HEK293 (cell line): ENCODE results near the gene ITSN1.

Source experiments
- CTCF ChIA-PET: fragments of 350-600 bp; formaldehyde crosslinking; extraction: SDS; loops from one replicate; lab custom pipeline; 2021; ENCODE audit warnings: antibody characterized with exemption; lab: Yijun Ruan, JAX
- POLR2A ChIA-PET: fragments of 300-600 bp; formaldehyde crosslinking; extraction: SDS; loops from one replicate; lab custom pipeline; 2020; ENCODE audit warnings: antibody characterized with exemption, inconsistent platforms; lab: Yijun Ruan, JAX
- H3K27ac ChIP-seq: fragments of 200-500 bp; sonication (Bioruptor generic); 2 replicates; pipeline ENCODE4 v1.5.1; 2014; ENCODE audit warnings: low read depth, low read length, control low read depth, inconsistent platforms; ENCODE audit errors: extremely low read depth
- H3K36me3 ChIP-seq, 2 experiments: fragments of 200-500 bp in 1 of 2; sonication (Bioruptor generic) in 1 of 2; 1 replicate in 1 of 2; 2 replicates in 1 of 2; pipeline ENCODE4 v1.5.1; 2014 to 2017; ENCODE audit warnings: inconsistent platforms in 2 of 2, low read length in 2 of 2; ENCODE audit not compliant: control insufficient read depth in 2 of 2, insufficient read depth in 1 of 2
- H3K4me1 ChIP-seq: fragments of 200-500 bp; sonication (Bioruptor generic); 2 replicates; pipeline ENCODE4 v1.5.1; 2014; ENCODE audit warnings: mild to moderate bottlenecking, low read length, inconsistent platforms; ENCODE audit not compliant: control insufficient read depth, insufficient read depth
- H3K4me3 ChIP-seq: 2 replicates; pipeline ENCODE4 v1.5.1; 2011; ENCODE audit warnings: low read depth, mild to moderate bottlenecking, control low read depth, low read length, moderate library complexity
- H3K9me3 ChIP-seq: fragments of 200-500 bp; sonication (Bioruptor generic); 2 replicates; pipeline ENCODE4 v1.5.1; 2014; ENCODE audit warnings: low read depth, low read length, inconsistent platforms; ENCODE audit not compliant: control insufficient read depth, insufficient read depth
- EGR2 ChIP-seq: fragments of 450-650 bp; formaldehyde crosslinking; IDR thresholded peaks from 2 replicates; pipeline ENCODE4 v1.5.1; 2016; ENCODE audit warnings: low read depth, missing biosample characterization, missing genetic modification characterization
- ELK4 ChIP-seq: IDR thresholded peaks from 2 replicates; pipeline ENCODE4 v1.6.1; 2011; ENCODE audit warnings: mild to moderate bottlenecking, low read depth, low read length, borderline replicate concordance
- GLI4 ChIP-seq: fragments of 450-650 bp; formaldehyde crosslinking; IDR thresholded peaks from 2 replicates; pipeline ENCODE4 v1.5.1; 2016; ENCODE audit warnings: missing biosample characterization, missing genetic modification characterization
- HOXA7 ChIP-seq: sonication (generic); formaldehyde crosslinking; IDR thresholded peaks from 2 replicates; pipeline ENCODE4 v1.8.1; 2022; ENCODE audit warnings: missing genetic modification reagents, borderline replicate concordance
- KLF1 ChIP-seq: fragments of 450-650 bp; formaldehyde crosslinking; IDR thresholded peaks from 2 replicates; pipeline ENCODE4 v1.5.1; 2016; ENCODE audit warnings: missing biosample characterization, missing genetic modification characterization
- KLF9 ChIP-seq: fragments of 450-650 bp; formaldehyde crosslinking; IDR thresholded peaks from 2 replicates; pipeline ENCODE4 v1.5.1; 2016; ENCODE audit warnings: missing biosample characterization, missing genetic modification characterization, low read depth
- PRDM10 ChIP-seq: fragments of 450-650 bp; formaldehyde crosslinking; IDR thresholded peaks from 2 replicates; pipeline ENCODE4 v1.5.1; 2016; ENCODE audit warnings: missing biosample characterization, missing genetic modification characterization
- SCRT2 ChIP-seq: fragments of 450-650 bp; formaldehyde crosslinking; IDR thresholded peaks from 2 replicates; pipeline ENCODE4 v1.5.1; 2016; ENCODE audit warnings: missing biosample characterization, missing genetic modification characterization
- TCF7L2 ChIP-seq: IDR thresholded peaks from 2 replicates; pipeline ENCODE4 v1.6.1; 2011; ENCODE audit warnings: low read depth, mild to moderate bottlenecking, inconsistent platforms, low read length, moderate library complexity, borderline replicate concordance
- ZBTB48 ChIP-seq: fragments of 450-650 bp; formaldehyde crosslinking; IDR thresholded peaks from 2 replicates; pipeline ENCODE4 v1.5.1; 2016; ENCODE audit warnings: missing biosample characterization, missing genetic modification characterization
- ZFHX2 ChIP-seq: fragments of 450-650 bp; formaldehyde crosslinking; conservative IDR thresholded peaks from 2 replicates; pipeline ENCODE4 v1.5.1; 2016; ENCODE audit warnings: missing biosample characterization, missing genetic modification characterization
- ZFP3 ChIP-seq: fragments of 450-650 bp; formaldehyde crosslinking; IDR thresholded peaks from 2 replicates; pipeline ENCODE4 v1.5.1; 2016; ENCODE audit warnings: low read depth, missing biosample characterization, missing genetic modification characterization
- ZNF140 ChIP-seq: fragments of 450-650 bp; formaldehyde crosslinking; IDR thresholded peaks from 2 replicates; pipeline ENCODE4 v1.5.1; 2016; ENCODE audit warnings: missing biosample characterization, missing genetic modification characterization
- ZNF146 ChIP-seq: fragments of 450-650 bp; formaldehyde crosslinking; IDR thresholded peaks from 2 replicates; pipeline ENCODE4 v1.5.1; 2016; ENCODE audit warnings: missing biosample characterization, missing genetic modification characterization
- ZNF155 ChIP-seq: fragments of 450-650 bp; formaldehyde crosslinking; IDR thresholded peaks from 2 replicates; pipeline ENCODE4 v1.5.1; 2016; ENCODE audit warnings: missing biosample characterization, missing genetic modification characterization
- ZNF157 ChIP-seq: fragments of 450-650 bp; formaldehyde crosslinking; IDR thresholded peaks from 2 replicates; pipeline ENCODE4 v1.5.1; 2016; ENCODE audit warnings: missing biosample characterization, missing genetic modification characterization
- ZNF16 ChIP-seq: fragments of 450-650 bp; formaldehyde crosslinking; IDR thresholded peaks from 2 replicates; pipeline ENCODE4 v1.5.1; 2016; ENCODE audit warnings: low read depth, missing biosample characterization, missing genetic modification characterization
- ZNF202 ChIP-seq: fragments of 450-650 bp; formaldehyde crosslinking; IDR thresholded peaks from 2 replicates; pipeline ENCODE4 v1.5.1; 2016; ENCODE audit warnings: missing biosample characterization, missing genetic modification characterization, borderline replicate concordance
- ZNF23 ChIP-seq: fragments of 450-650 bp; formaldehyde crosslinking; IDR thresholded peaks from 2 replicates; pipeline ENCODE4 v1.5.1; 2016; ENCODE audit warnings: missing biosample characterization, missing genetic modification characterization, borderline replicate concordance
- ZNF548 ChIP-seq: fragments of 450-650 bp; formaldehyde crosslinking; IDR thresholded peaks from 2 replicates; pipeline ENCODE4 v1.5.1; 2016; ENCODE audit warnings: missing biosample characterization, missing genetic modification characterization
- ZNF558 ChIP-seq: fragments of 450-650 bp; formaldehyde crosslinking; IDR thresholded peaks from 2 replicates; pipeline ENCODE4 v1.5.1; 2016; ENCODE audit warnings: missing biosample characterization, missing genetic modification characterization
- ZNF571 ChIP-seq: fragments of 450-650 bp; formaldehyde crosslinking; IDR thresholded peaks from 2 replicates; pipeline ENCODE4 v1.5.0; 2017; ENCODE audit warnings: missing biosample characterization, missing genetic modification characterization
- ZNF600 ChIP-seq: fragments of 450-650 bp; formaldehyde crosslinking; IDR thresholded peaks from 2 replicates; pipeline ENCODE4 v1.5.1; 2016; ENCODE audit warnings: missing biosample characterization, missing genetic modification characterization
- ZNF623 ChIP-seq: fragments of 450-650 bp; formaldehyde crosslinking; IDR thresholded peaks from 2 replicates; pipeline ENCODE4 v1.5.1; 2016; ENCODE audit warnings: missing biosample characterization, missing genetic modification characterization
- ZNF785 ChIP-seq: fragments of 450-650 bp; formaldehyde crosslinking; IDR thresholded peaks from 2 replicates; pipeline ENCODE4 v1.5.1; 2016; ENCODE audit warnings: missing biosample characterization, missing genetic modification characterization
- ZNF791 ChIP-seq: fragments of 450-650 bp; formaldehyde crosslinking; IDR thresholded peaks from 2 replicates; pipeline ENCODE4 v1.5.1; 2016; ENCODE audit warnings: missing biosample characterization, missing genetic modification characterization
- TF ChIP-seq, protein P1 (sequence below): fragments of 450-650 bp; formaldehyde crosslinking; IDR thresholded peaks from 2 replicates; pipeline ENCODE4 v1.5.1; 2016; ENCODE audit warnings: missing biosample characterization, missing genetic modification characterization

ITSN1 gene

GRCh38 chr21:33839167-33839716 lies 196.9 kb downstream of the ITSN1 start:
- no peaks in the 10 kb centered on the region for H3K9me3 ChIP-seq
- no peak overlapping the region for H3K27ac ChIP-seq
- POLR2A ChIA-PET: no interaction called here
- H3K36me3 ChIP-seq: peaks cover 0 to 18% of the 10 kb centered on the region in 2 experiments; a peak in 2 of 3 replicates
- H3K4me3 ChIP-seq: no peak overlapping the region
- no peaks in the 10 kb centered on the region for H3K4me1 ChIP-seq
- CTCF ChIA-PET: interaction anchor here (0.6 kb wide), 1 partner anchor 156 kb away, joined by 4 read pairs; no protein-coding TSS in a partner anchor
- peak; percentile 45; the same call in 1 of the 2 replicates for TF ChIP-seq EGR2
- peak; percentile 95 for TF ChIP-seq PRDM10 (tag by site-specific recombination)
- no peak for TF ChIP-seq TCF7L2
- no peak for TF ChIP-seq ZNF202 (tag by site-specific recombination)
- no peak for TF ChIP-seq ZFP3
- no peak for TF ChIP-seq ZNF785 (tag by site-specific recombination)
- no peak for TF ChIP-seq GLI4
- TF ChIP-seq ZNF600: peak; percentile 48; the same call in 1 of the 2 replicates
- TF ChIP-seq KLF1 (tag by site-specific recombination): peak; percentile 74
- no peak for TF ChIP-seq KLF9 (tag by site-specific recombination)
- TF ChIP-seq ZNF548 (tag by site-specific recombination): peak; percentile 96
- no peak for TF ChIP-seq ZNF157
- no peak for TF ChIP-seq ELK4
- TF ChIP-seq ZNF140 (tag by site-specific recombination): no peak
- TF ChIP-seq ZNF623: peak; percentile 73

DNA sequence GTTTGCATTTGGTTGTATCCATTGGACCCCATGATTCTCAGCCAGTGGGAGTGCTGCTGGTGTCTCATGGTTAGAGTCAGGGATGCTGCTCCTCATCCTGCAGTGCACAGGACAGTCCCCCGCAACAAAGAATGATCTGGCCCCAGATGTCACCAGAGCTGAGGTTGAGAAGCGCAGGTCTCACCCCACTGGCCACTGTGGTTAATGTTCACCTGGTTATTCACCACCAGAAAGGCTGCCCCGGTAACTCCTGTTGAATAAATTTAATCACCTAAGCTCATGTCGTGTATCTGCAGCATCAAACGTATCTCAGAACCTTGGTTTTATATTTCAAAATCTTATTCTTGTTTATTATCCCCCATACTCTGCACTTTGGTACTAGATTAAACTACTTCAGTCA lies 197.5 kb downstream of the ITSN1 start:
- Histone ChIP-seq H3K4me3 (no peak overlapping the region), H3K9me3 (no peaks in the 10 kb centered on the region), H3K4me1 (no peaks in the 10 kb centered on the region), H3K27ac (no peak overlapping the region), H3K36me3 (peaks cover 0 to 15% of the 10 kb centered on the region in 2 experiments; a peak in 2 of 3 replicates)
- ChIA-PET POLR2A (no interaction called here), CTCF (no interaction called here)
- no peak for TF ChIP-seq ZNF791 (tag by site-specific recombination)
- no peak for TF ChIP-seq ZBTB48
- no peak for TF ChIP-seq ZNF155 (tag by site-specific recombination)
- TF ChIP-seq ZNF558 (tag by site-specific recombination): no peak
- no peak for TF ChIP-seq ZNF146 (tag by site-specific recombination)
- TF ChIP-seq ZNF23 (tag by site-specific recombination): no peak
- no peak for TF ChIP-seq HOXA7
- TF ChIP-seq ZNF16 (tag by site-specific recombination): no peak
- no peak for TF ChIP-seq ZFHX2
- TF ChIP-seq, protein P1, sequence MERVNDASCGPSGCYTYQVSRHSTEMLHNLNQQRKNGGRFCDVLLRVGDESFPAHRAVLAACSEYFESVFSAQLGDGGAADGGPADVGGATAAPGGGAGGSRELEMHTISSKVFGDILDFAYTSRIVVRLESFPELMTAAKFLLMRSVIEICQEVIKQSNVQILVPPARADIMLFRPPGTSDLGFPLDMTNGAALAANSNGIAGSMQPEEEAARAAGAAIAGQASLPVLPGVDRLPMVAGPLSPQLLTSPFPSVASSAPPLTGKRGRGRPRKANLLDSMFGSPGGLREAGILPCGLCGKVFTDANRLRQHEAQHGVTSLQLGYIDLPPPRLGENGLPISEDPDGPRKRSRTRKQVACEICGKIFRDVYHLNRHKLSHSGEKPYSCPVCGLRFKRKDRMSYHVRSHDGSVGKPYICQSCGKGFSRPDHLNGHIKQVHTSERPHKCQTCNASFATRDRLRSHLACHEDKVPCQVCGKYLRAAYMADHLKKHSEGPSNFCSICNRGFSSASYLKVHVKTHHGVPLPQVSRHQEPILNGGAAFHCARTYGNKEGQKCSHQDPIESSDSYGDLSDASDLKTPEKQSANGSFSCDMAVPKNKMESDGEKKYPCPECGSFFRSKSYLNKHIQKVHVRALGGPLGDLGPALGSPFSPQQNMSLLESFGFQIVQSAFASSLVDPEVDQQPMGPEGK (tag by site-specific recombination): no peak
- no peak for TF ChIP-seq PRDM10 (tag by site-specific recombination)
- no peak for TF ChIP-seq ZNF571 (tag by site-specific recombination)
- no peak for TF ChIP-seq SCRT2 (tag by site-specific recombination)
- no peak for TF ChIP-seq ZNF157
